Esophagus squamous epithelium (tissue), 5 donors: Measurements from ENCODE around the gene FALEC. TPM values are rescaled to one million over a fixed set of nuclear protein-coding genes. Genes with fewer than 3 reads are reported as not detected.

ENCODE experiments used
- DNase-seq: peaks from one replicate; lab custom pipeline; 2025; lab: John Stamatoyannopoulos, UW
- H3K27ac ChIP-seq, 4 donors: fragments of 200-600 bp; sonication (generic); one replicate each; pipeline ENCODE4 v1.5.1; 2016 to 2019; ENCODE audit warnings: mild to moderate bottlenecking in 1 of 4
- H3K27me3 ChIP-seq, 4 donors: fragments of 200-600 bp; sonication (generic); 1 replicate in 3 of 4; 2 replicates in 1 of 4; pipeline versions ENCODE4 v1.5.1 to v1.6.0; 2017 to 2021; ENCODE audit warnings: antibody characterized with exemption in 1 of 4
- H3K36me3 ChIP-seq, 3 donors: fragments of 200-600 bp; sonication (generic); one replicate each; pipeline ENCODE4 v1.5.1; 2016 to 2019
- H3K4me1 ChIP-seq, 3 donors: fragments of 200-600 bp; sonication (generic); one replicate each; pipeline ENCODE4 v1.5.1; 2017 to 2019
- H3K4me3 ChIP-seq, 4 donors: fragments of 200-600 bp; sonication (generic); 1 replicate in 3 of 4; 2 replicates in 1 of 4; pipeline ENCODE4 v1.5.1; 2016 to 2019; ENCODE audit warnings: mild to moderate bottlenecking in 2 of 4, moderate library complexity in 1 of 4
- H3K9me3 ChIP-seq, 3 donors: fragments of 200-600 bp; sonication (generic); one replicate each; pipeline ENCODE4 v1.5.1; 2016 to 2019
- POLR2A ChIP-seq, 4 donors: fragments of 450-650 bp; IDR thresholded peaks; one replicate each; pipeline ENCODE4 v1.6.1; 2017; ENCODE audit warnings: antibody characterized with exemption in 4 of 4, mild to moderate bottlenecking in 4 of 4, moderate library complexity in 3 of 4
- WGBS, 2 donors: methylation state at CpG; one replicate each; pipeline ENCODE4 v1.1.5; 2018; 5-methylcytosine and 5-hydroxymethylcytosine counted together
- intact Hi-C: fragments of 100-400 bp; cut with DNase I; formaldehyde crosslinking; loops from one replicate; pipeline ENCODE4 v1.15.0; 2022
- total RNA-seq, 4 donors: library from RNA; depleted of rRNA; stranded (reverse); fragments of >200 nt; gene quantifications; one replicate each; pipeline ENCODE4 v1.1.0, GENCODE V29; 2016
- TF ChIP-seq, protein P1 (sequence below), 6 experiments: fragments of 450-650 bp in 4 of 6; fragments of 200-600 bp in 2 of 6; sonication (generic) in 2 of 6; IDR thresholded peaks; one replicate each; pipeline ENCODE4 v1.5.1; 2016 to 2019; ENCODE audit warnings: antibody characterized with exemption in 6 of 6, mild to moderate bottlenecking in 4 of 6, moderate library complexity in 4 of 6
- donor health status: DM: yes; HTN: yes; CAD: no.

FALEC gene
- total RNA-seq, 4 donors from 2014 or later = 3.6 TPM; not detected in 3

GRCh38 chr1:150514260-150514659, 1.3 kb upstream of the FALEC start:
- peaks cover 11 to 80% (median 19%) of the 10 kb centered on the region in 3 donors for H3K4me1 ChIP-seq
- intact Hi-C loops = no loop called here
- H3K27ac ChIP-seq = peak overlapping the region; percentile 49 to 92 (median 88)
- TF ChIP-seq, protein P1, sequence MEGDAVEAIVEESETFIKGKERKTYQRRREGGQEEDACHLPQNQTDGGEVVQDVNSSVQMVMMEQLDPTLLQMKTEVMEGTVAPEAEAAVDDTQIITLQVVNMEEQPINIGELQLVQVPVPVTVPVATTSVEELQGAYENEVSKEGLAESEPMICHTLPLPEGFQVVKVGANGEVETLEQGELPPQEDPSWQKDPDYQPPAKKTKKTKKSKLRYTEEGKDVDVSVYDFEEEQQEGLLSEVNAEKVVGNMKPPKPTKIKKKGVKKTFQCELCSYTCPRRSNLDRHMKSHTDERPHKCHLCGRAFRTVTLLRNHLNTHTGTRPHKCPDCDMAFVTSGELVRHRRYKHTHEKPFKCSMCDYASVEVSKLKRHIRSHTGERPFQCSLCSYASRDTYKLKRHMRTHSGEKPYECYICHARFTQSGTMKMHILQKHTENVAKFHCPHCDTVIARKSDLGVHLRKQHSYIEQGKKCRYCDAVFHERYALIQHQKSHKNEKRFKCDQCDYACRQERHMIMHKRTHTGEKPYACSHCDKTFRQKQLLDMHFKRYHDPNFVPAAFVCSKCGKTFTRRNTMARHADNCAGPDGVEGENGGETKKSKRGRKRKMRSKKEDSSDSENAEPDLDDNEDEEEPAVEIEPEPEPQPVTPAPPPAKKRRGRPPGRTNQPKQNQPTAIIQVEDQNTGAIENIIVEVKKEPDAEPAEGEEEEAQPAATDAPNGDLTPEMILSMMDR (IDR thresholded peaks at IDR 0.05) = no peak
- no peak for TF ChIP-seq POLR2A (IDR thresholded peaks at IDR 0.05)
- DNase-seq = no peak
- H3K4me3 ChIP-seq = no peak overlapping the region
- no peaks in the 10 kb centered on the region for H3K27me3 ChIP-seq
- no peaks in the 10 kb centered on the region for H3K9me3 ChIP-seq
- WGBS, 2 donors = 92 to 98% methylated on average over 5 to 9 of the region's 9 CpGs
- H3K36me3 ChIP-seq = peaks cover 0 to 36% (median 4%) of the 10 kb centered on the region in 3 donors

GRCh38 chr1:150514913-150515327, 632 bp upstream of the FALEC start:
- intact Hi-C loops = no loop called here

DNA sequence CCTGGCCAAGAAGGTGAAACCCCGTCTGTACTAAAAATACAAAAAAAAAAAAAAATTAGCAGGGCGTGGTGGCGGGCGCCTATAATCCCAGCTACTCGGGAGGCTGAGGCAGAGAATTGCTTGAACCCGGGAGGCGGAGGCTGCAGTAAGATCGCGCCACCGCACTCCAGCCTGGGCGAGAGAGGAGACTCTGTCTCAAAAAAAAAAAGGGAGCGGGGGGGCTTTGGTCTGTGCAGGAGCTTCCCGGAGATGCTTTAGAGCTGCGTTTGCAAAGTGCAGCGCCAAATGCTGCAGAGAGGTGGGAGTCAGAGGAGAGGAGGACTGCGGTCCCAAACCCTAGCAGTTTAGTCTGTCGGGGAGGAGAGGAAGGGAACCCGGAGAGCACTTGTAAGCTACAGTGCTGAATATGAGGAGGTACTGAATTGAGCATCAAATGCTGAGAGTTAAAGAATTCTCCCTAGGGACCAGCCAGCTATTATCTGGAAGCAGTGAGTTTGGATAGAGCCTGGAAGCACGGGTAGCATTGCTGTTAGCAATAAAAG, 569 bp downstream of the FALEC start:
- TF ChIP-seq, protein P1 (IDR thresholded peaks at IDR 0.05) = peak in 1 of 6 experiments; percentile 2
- no peak for TF ChIP-seq POLR2A (IDR thresholded peaks at IDR 0.05)
- Histone ChIP-seq H3K36me3 (peaks cover 0 to 18% (median 3%) of the 10 kb centered on the region in 3 donors), H3K27ac (peak overlapping the region; percentile 86 to 94 (median 91)), H3K4me3 (peak overlapping the region; percentile 32 to 77 (median 55)), H3K4me1 (peaks cover 9 to 62% (median 19%) of the 10 kb centered on the region in 3 donors), H3K27me3 (no peaks in the 10 kb centered on the region), H3K9me3 (no peaks in the 10 kb centered on the region)
- DNase-seq = no peak
- intact Hi-C loops = no loop called here
- WGBS, 2 donors = 3 to 4% methylated on average over 19 of the region's 19 CpGs

More at GRCh38 chr1:150514913-150515327, 632 bp upstream of the FALEC start:
- Histone ChIP-seq H3K4me1 (peaks cover 9 to 74% (median 19%) of the 10 kb centered on the region in 3 donors), H3K36me3 (peaks cover 0 to 30% (median 4%) of the 10 kb centered on the region in 3 donors), H3K27ac (peak overlapping the region; percentile 86 to 94 (median 91)), H3K4me3 (peak overlapping the region; percentile 32 to 77 (median 55)), H3K9me3 (no peaks in the 10 kb centered on the region), H3K27me3 (no peaks in the 10 kb centered on the region)
- no peak for TF ChIP-seq POLR2A (IDR thresholded peaks at IDR 0.05)
- TF ChIP-seq, protein P1 (IDR thresholded peaks at IDR 0.05) = no peak
- WGBS, 2 donors = 25 to 32% methylated on average over 15 to 21 of the region's 21 CpGs
- no peak for DNase-seq

- peaks cover 9 to 59% (median 19%) of the 10 kb centered on the region in 3 donors for H3K4me1 ChIP-seq
- 31 to 44% methylated on average over 4 of the region's 4 CpGs for WGBS, 2 donors
- TF ChIP-seq, protein P1 (IDR thresholded peaks at IDR 0.05) = no peak
- no peak for TF ChIP-seq POLR2A (IDR thresholded peaks at IDR 0.05)
- H3K4me3 ChIP-seq = peak overlapping the region in 2 of 4 donors; percentile 54 to 77
- no peaks in the 10 kb centered on the region for H3K27me3 ChIP-seq
- no peaks in the 10 kb centered on the region for H3K9me3 ChIP-seq
- H3K27ac ChIP-seq = peak overlapping the region; percentile 6 to 92 (median 88)
- intact Hi-C loops = no loop called here
- no peak for DNase-seq
- H3K36me3 ChIP-seq = peaks cover 0 to 13% (median 0%) of the 10 kb centered on the region in 3 donors
These were observed 1.1 kb downstream of the FALEC start for GRCh38 chr1:150516616-150517015.

- Histone ChIP-seq H3K9me3 (no peaks in the 10 kb centered on the region), H3K4me3 (no peak overlapping the region), H3K4me1 (peaks cover 3 to 19% (median 3%) of the 10 kb centered on the region in 3 donors), H3K27me3 (no peaks in the 10 kb centered on the region), H3K27ac (no peak overlapping the region), H3K36me3 (no peaks in the 10 kb centered on the region)
- DNase-seq = no peak
- intact Hi-C loops = no loop called here
- 64 to 83% methylated on average over 1 of the region's 1 CpG for WGBS, 2 donors
- TF ChIP-seq, protein P1 (IDR thresholded peaks at IDR 0.05) = no peak
- TF ChIP-seq POLR2A (IDR thresholded peaks at IDR 0.05) = no peak
These were observed 5.8 kb downstream of the FALEC start for GRCh38 chr1:150521196-150521968.
